ENCODE data around the gene OPA1. TPM values are rescaled to one million over a fixed set of nuclear protein-coding genes. Genes with fewer than 3 reads are reported as not detected.
A peak's percentile ranks its signal among the peaks of the same experiment; 100 is the strongest.

Gene OPA1
- total and polyA plus RNA-seq, 8 donors, result 12.1 to 198 (median 41.7) TPM

DNA sequence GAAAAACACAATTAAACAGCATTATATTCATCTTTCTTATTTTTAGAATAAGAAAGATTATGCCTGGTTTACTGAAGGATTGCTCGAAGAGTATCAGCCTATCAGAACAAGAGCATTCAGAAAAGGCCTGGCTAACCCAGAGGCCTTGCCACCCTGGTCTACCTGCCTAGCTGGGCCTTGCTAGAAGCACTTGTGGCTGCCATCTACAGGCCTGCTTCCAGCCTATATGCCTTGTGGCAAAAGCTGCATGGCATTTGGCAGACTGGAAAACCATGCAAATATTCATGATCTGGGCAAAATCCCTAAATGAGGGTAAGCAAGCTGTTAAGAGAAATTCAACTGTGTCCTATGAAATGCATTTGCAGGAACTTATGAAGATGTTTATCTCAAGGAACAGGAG lies 29.0 kb upstream of the OPA1 start:
- peak; percentile 35 to 66 for DNase-seq
- no peak overlapping the region for H3K4me3 ChIP-seq
- no peaks in the 10 kb centered on the region for H3K27me3 ChIP-seq
- no peaks in the 10 kb centered on the region for H3K9me3 ChIP-seq
- no peaks in the 10 kb centered on the region for H3K36me3 ChIP-seq
- TF ChIP-seq POLR2A (IDR thresholded peaks at IDR 0.05) (no peak), CTCF (IDR thresholded peaks at IDR 0.05) (peak in 4 of 7 experiments; percentile 26 to 48 (median 36)), POLR2AphosphoS5 (IDR thresholded peaks at IDR 0.05) (no peak), EP300 (IDR thresholded peaks at IDR 0.05) (no peak)
- intact Hi-C loops (cut with DNase I; ENCODE audit: low total_unique reads), result loop anchor here (10.0 kb wide), 1 partner anchor 109 kb away; no protein-coding TSS in a partner anchor
- H3K27ac ChIP-seq, result no peak overlapping the region
- 28 to 55% (median 43%) methylated on average over 1 of the region's 1 CpG for WGBS, 5 donors
- no peaks in the 10 kb centered on the region for H3K4me1 ChIP-seq

DNA sequence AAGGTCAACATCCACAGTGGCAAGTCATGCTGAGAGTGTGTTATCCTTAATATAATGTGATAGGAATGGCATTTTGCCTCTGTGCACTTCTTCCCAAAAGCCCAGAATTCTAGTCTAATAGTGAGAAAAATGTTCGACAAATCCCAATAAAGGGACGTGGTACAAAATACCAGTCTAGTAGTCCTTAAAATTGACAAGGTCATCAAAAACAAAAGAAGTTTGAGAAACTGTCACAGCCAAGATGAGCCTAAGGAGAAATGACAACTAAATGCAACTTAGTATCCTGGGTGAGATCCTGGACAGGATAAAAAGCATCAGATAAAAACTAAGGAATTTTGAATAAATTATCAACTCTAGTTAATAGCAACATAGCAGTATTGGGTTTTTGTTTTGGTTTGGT lies 23.9 kb upstream of the OPA1 start:
- no peaks in the 10 kb centered on the region for H3K9me3 ChIP-seq
- H3K36me3 ChIP-seq, result no peaks in the 10 kb centered on the region
- H3K4me3 ChIP-seq, result no peak overlapping the region
- H3K4me1 ChIP-seq, result no peaks in the 10 kb centered on the region
- intact Hi-C loops (cut with DNase I; ENCODE audit: low total_unique reads), result loop anchor here (10.0 kb wide), 1 partner anchor 114 kb away; no protein-coding TSS in a partner anchor
- TF ChIP-seq CTCF (IDR thresholded peaks at IDR 0.05), result no peak
- TF ChIP-seq POLR2A (IDR thresholded peaks at IDR 0.05), result no peak
- TF ChIP-seq POLR2AphosphoS5 (IDR thresholded peaks at IDR 0.05), result no peak
- no peak for TF ChIP-seq EP300 (IDR thresholded peaks at IDR 0.05)
- no peak overlapping the region for H3K27ac ChIP-seq
- DNase-seq, result no peak
- 84 to 98% (median 87%) methylated on average over 2 of the region's 2 CpGs for WGBS, 5 donors
- H3K27me3 ChIP-seq, result no peaks in the 10 kb centered on the region

- peak; percentile 62 to 88 for DNase-seq
These were observed 20.5 kb upstream of the OPA1 start for GRCh38 chr3:193572426-193572908.

More at GRCh38 chr3:193572426-193572908, 20.5 kb upstream of the OPA1 start:
- WGBS, 5 donors, result 6 to 9% (median 8%) methylated on average over 10 of the region's 10 CpGs
- H3K4me1 ChIP-seq, result no peaks in the 10 kb centered on the region
- TF ChIP-seq CTCF (IDR thresholded peaks at IDR 0.05), result peak in 5 of 7 experiments; percentile 48 to 80 (median 63)
- no peak for TF ChIP-seq POLR2AphosphoS5 (IDR thresholded peaks at IDR 0.05)
- no peak for TF ChIP-seq POLR2A (IDR thresholded peaks at IDR 0.05)
- TF ChIP-seq EP300 (IDR thresholded peaks at IDR 0.05), result no peak
- no peak overlapping the region for H3K4me3 ChIP-seq
- no peak overlapping the region for H3K27ac ChIP-seq
- H3K36me3 ChIP-seq, result no peaks in the 10 kb centered on the region
- intact Hi-C loops (cut with DNase I; ENCODE audit: low total_unique reads), result loop anchor here (10.0 kb wide), 1 partner anchor 758 kb away; no protein-coding TSS in a partner anchor
- no peaks in the 10 kb centered on the region for H3K9me3 ChIP-seq
- H3K27me3 ChIP-seq, result no peaks in the 10 kb centered on the region

All from stomach (tissue), 9 donors.